ENCODE results near the gene NDST3. TPM values are rescaled to one million over a fixed set of nuclear protein-coding genes. Genes with fewer than 3 reads are reported as not detected.

Gene NDST3
- total and polyA plus RNA-seq, 8 donors = 0.02 TPM; not detected in 7

DNA sequence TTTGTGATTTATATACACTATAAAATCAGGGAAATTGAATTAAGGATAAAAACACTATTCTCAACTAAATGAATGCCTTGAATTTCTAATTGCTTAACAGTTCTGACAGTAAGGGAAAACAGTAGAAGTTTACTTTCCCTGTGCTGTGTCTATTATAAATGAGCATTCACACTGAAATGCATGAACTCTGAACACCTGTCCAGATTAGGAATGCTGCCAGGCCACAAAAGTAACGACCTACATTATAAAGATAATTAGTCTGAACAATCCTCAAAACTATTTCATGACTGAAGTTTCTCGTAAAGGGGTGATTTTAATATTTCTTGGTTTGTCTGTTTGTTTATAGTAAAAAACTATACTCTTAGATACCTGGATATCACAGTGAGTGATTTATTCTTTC is 2.0 kb downstream of the NDST3 start:
- no peak for TF ChIP-seq CTCF (IDR thresholded peaks at IDR 0.05)
- H3K4me3 ChIP-seq = no peak overlapping the region
- H3K9me3 ChIP-seq = no peaks in the 10 kb centered on the region
- H3K4me1 ChIP-seq = peaks cover 0 to 4% (median 0%) of the 10 kb centered on the region in 3 donors
- WGBS, 2 donors = 41 to 51% methylated on average over 2 of the region's 2 CpGs
- FAIRE-seq (no peak), ATAC-seq (no peak), DNase-seq (no peak)
- intact Hi-C loops (cut with DNase I) = no loop called here
- H3K36me3 ChIP-seq = no peaks in the 10 kb centered on the region
- H3K27me3 ChIP-seq = peaks cover 0 to 11% (median 5%) of the 10 kb centered on the region in 4 donors
- H3K27ac ChIP-seq = no peak overlapping the region

- ATAC-seq = no peak
- 81 to 91% methylated on average over 1 of the region's 1 CpG for WGBS, 2 donors
- Histone ChIP-seq H3K27me3 (peaks cover 0 to 11% (median 5%) of the 10 kb centered on the region in 4 donors), H3K27ac (no peak overlapping the region), H3K36me3 (no peaks in the 10 kb centered on the region), H3K4me3 (no peak overlapping the region), H3K4me1 (peaks cover 0 to 3% (median 0%) of the 10 kb centered on the region in 3 donors), H3K9me3 (no peaks in the 10 kb centered on the region)
- no peak for DNase-seq
- intact Hi-C loops (cut with DNase I) = no loop called here
- TF ChIP-seq CTCF (IDR thresholded peaks at IDR 0.05) = no peak
- no peak for FAIRE-seq
Measured at GRCh38 chr4:118037955-118038354, 3.7 kb downstream of the NDST3 start.

DNA sequence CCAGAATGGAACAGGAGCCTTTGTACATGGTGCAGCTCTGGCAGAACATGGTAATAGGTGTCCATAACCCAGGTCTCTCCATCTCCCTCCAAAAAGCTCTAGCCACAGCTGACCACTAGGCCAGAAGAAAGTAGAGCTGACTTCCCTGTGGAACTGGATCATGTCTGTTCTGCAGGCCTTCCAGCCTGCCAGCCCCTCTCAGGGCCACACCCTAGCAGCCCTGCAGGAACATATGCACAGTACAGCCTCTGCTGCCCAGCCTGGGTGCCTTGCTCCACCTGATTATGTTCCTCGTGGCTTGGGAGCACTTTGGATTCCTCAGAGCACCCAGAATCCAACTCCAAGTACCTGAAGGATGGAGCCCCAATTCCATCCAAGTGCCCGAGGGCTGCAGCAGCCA is 12.0 kb downstream of the NDST3 start:
- FAIRE-seq = no peak
- WGBS, 2 donors = 52 to 56% methylated on average over 2 of the region's 2 CpGs
- H3K4me1 ChIP-seq = no peaks in the 10 kb centered on the region
- no peak for DNase-seq
- no peaks in the 10 kb centered on the region for H3K9me3 ChIP-seq
- intact Hi-C loops (cut with DNase I) = no loop called here
- no peak for TF ChIP-seq CTCF (IDR thresholded peaks at IDR 0.05)
- ATAC-seq = no peak
- H3K27me3 ChIP-seq = no peaks in the 10 kb centered on the region
- H3K36me3 ChIP-seq = no peaks in the 10 kb centered on the region
- H3K4me3 ChIP-seq = no peak overlapping the region
- no peak overlapping the region for H3K27ac ChIP-seq

DNA sequence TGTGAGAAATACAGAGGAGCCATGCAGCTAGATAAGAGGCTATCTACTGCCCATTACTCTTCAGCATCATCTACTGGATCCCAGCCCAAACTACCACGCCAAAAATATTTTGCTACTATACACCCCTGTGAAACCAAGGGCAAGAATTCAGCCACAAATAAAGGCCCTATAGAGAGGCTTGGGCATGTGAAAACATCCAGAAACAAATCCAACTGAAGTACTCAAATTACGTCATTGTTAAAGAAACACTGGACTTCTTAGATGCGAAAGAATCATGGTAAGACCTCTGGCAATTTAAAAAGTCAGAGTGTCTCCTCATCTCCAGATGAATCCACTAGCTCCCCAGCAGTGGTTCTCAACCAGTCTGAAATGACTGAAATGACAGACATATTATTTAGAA is 12.8 kb downstream of the NDST3 start:
- DNase-seq (no peak), ATAC-seq (no peak), FAIRE-seq (no peak)
- Histone ChIP-seq H3K27me3 (no peaks in the 10 kb centered on the region), H3K4me1 (no peaks in the 10 kb centered on the region), H3K9me3 (no peaks in the 10 kb centered on the region), H3K36me3 (no peaks in the 10 kb centered on the region), H3K4me3 (no peak overlapping the region), H3K27ac (no peak overlapping the region)
- intact Hi-C loops (cut with DNase I) = no loop called here
- TF ChIP-seq CTCF (IDR thresholded peaks at IDR 0.05) = no peak
- 90 to 91% methylated on average over 3 of the region's 3 CpGs for WGBS, 2 donors

- ATAC-seq = no peak
- Histone ChIP-seq H3K27me3 (no peaks in the 10 kb centered on the region), H3K4me3 (no peak overlapping the region), H3K4me1 (no peaks in the 10 kb centered on the region), H3K9me3 (no peaks in the 10 kb centered on the region), H3K36me3 (no peaks in the 10 kb centered on the region), H3K27ac (no peak overlapping the region)
- FAIRE-seq = no peak
- TF ChIP-seq CTCF (IDR thresholded peaks at IDR 0.05) = no peak
- intact Hi-C loops (cut with DNase I) = no loop called here
- no peak for DNase-seq
- WGBS, 2 donors = 71 to 78% methylated on average over 2 of the region's 2 CpGs
Measured at GRCh38 chr4:118058955-118059354, 24.7 kb downstream of the NDST3 start.
